Fibroblast of villous mesenchyme (primary cell): ENCODE data around the gene HSPB6. TPM values are rescaled to one million over a fixed set of nuclear protein-coding genes. Genes with fewer than 3 reads are reported as not detected.

Experiments used
- DNase-seq: peaks from one replicate; pipeline ENCODE4 v3.0.0-alpha.2; 2010; ENCODE audit warnings: low read depth
- H3K4me3 ChIP-seq: 2 replicates; pipeline ENCODE4 v1.5.1; 2011; ENCODE audit warnings: low read depth, mild to moderate bottlenecking, low read length
- CTCF ChIP-seq: IDR thresholded peaks from 2 replicates; pipeline ENCODE4 v1.5.1; 2012; ENCODE audit warnings: low read depth, mild to moderate bottlenecking, low read length; ENCODE audit not compliant: insufficient read depth
- total RNA-seq: library from RNA; depleted of rRNA; stranded (reverse); fragments of >200 nt; gene quantifications from 2 replicates; pipeline ENCODE4 v1.2.3, GENCODE V29; 2012

HSPB6 gene
- total RNA-seq, 1 donor, result 20.7 TPM

GRCh38 chr19:35722897-35723296 lies 33.9 kb downstream of the HSPB6 start:
- DNase-seq, result no peak
- H3K4me3 ChIP-seq, result no peak overlapping the region
- no peak for TF ChIP-seq CTCF

- DNase-seq, result no peak
- TF ChIP-seq CTCF, result no peak
- H3K4me3 ChIP-seq, result no peak overlapping the region
Observed at GRCh38 chr19:35722461-35722860, 34.4 kb downstream of the HSPB6 start.

- H3K4me3 ChIP-seq, result no peak overlapping the region
- TF ChIP-seq CTCF, result no peak
- DNase-seq, result no peak
Observed at GRCh38 chr19:35721374-35721773, 35.5 kb downstream of the HSPB6 start.

GRCh38 chr19:35720648-35721047 lies 36.2 kb downstream of the HSPB6 start:
- TF ChIP-seq CTCF, result no peak
- H3K4me3 ChIP-seq, result no peak overlapping the region
- DNase-seq, result no peak

GRCh38 chr19:35720163-35720524 lies 36.7 kb downstream of the HSPB6 start:
- no peak for TF ChIP-seq CTCF
- H3K4me3 ChIP-seq, result no peak overlapping the region
- DNase-seq, result no peak

- TF ChIP-seq CTCF, result no peak
- H3K4me3 ChIP-seq, result peak overlapping the region; percentile 70
- no peak for DNase-seq
Observed at GRCh38 chr19:35719402-35720162, 37.2 kb downstream of the HSPB6 start.
